Stimulated activated CD4-positive, alpha-beta T cell treated with anti-CD3 and anti-CD28 coated beads, Interleukin-12 subunit alpha, Interleukin-12 subunit beta, amount 100 ng/mL, for 4 hours (primary cell): ENCODE measurements around the gene SRMS.
A peak's percentile ranks its signal among the peaks of the same experiment; 100 is the strongest.

Experiments used
- DNase-seq: peaks from one replicate; pipeline ENCODE4 v3.0.0-alpha.2; 2020

SRMS gene

GRCh38 chr20:63551068-63551467 is 3.5 kb upstream of the SRMS start:
- no peak for DNase-seq

DNA sequence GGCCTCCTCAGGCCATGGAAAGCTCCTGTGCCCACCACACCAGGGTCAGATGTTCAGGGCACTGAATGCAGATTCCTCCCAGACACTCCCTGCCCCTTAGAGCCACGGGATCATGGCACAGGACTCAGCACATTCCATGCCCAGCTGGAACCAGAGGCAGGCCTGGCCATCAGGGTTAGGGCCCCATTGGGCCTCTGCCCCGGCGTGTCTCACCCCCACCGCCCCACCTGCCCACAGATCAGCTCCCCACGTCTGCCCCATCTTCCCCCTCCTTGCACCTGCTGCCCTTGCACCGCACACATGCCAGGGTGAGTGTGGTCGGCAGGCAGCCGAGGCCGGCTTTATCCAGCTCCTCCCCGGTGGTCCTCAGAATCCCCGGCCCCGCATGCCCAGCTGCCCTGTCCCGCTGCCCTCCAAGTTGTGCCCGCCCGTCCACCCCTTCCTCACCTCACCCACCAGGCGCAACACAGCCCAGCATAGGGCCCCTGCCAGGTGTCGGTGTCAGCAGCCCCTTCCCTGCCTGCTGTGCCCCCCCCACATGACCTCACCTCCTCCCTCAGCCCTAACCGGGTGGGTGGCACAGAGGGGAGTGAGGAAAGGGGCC is 2.2 kb upstream of the SRMS start:
- DNase-seq, result no peak

- DNase-seq, result no peak
Measured at GRCh38 chr20:63549019-63549418, 1.5 kb upstream of the SRMS start.

- DNase-seq, result no peak
Measured at GRCh38 chr20:63548542-63548941, 993 bp upstream of the SRMS start.

DNA sequence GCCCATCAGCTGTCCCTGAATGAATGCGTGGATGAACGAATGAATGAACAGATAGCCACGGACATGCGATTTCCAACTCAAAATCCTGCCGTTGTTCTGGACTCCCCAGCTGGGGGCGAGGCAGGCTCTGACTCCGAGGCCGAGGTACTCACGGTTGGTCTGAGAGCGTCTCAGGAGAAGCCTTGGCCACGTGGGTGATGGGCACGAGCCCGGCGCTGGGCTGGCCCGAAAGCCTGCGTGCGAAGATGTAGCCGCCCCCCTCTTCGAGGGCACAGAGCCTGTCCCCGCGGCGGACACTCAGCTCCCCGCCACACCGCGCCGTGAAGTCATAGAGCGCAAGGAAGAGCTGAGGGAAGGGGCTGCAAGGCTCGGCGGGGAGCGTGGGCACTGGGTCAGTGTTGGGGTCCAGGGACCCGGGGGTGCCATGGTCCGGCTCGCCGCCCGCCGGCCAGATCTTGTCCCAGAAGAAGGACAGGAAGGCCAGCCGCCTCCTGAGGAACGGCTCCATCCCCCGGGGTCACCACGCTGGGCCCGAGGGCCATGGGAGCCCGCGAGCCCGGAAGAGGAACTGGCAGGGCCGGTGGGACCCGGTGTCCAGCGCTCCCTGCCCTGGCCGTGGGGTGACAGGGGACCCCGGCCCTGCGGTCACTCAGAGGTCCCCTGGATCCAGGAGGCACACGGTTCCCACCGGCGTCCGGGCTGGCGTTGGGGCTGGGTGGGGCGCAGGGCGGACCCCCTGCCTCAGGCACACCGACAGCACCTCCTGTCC is 409 bp downstream of the SRMS start:
- DNase-seq, result no peak

DNA sequence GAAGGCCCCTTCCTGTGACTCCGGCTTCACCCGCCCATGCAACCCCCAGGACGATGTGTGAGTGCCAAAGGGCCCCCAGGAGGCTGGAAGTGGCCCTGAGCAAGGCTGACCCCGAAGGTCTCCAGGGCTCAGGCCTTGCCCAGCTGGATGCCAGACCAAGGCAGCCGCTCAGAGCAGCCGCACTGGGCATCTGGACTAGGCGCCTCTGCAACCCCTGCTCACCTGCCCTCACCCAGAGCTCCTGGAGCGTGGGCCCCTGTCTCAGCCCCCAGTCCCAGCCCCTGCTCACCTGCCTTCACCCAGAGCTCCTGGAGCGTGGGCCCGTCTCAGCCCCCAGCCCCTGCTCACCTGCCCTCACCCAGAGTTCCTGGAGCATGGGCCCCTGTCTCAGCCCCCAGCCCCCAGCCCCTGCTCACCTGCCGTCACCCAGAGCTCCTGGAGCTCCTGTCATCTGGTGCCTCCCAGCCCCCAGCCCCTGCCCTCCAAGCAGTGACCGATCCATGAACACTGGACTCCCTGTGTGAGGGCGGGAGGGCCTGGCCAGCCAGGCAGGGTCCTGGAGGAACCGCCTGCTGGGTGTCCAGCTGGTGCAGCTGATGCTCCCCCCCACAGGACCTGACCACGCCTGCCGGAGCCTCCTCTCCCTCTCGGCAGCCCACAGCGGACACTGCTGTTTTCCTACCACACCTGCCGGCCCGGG is 1.1 kb downstream of the SRMS start:
- no peak for DNase-seq

DNA sequence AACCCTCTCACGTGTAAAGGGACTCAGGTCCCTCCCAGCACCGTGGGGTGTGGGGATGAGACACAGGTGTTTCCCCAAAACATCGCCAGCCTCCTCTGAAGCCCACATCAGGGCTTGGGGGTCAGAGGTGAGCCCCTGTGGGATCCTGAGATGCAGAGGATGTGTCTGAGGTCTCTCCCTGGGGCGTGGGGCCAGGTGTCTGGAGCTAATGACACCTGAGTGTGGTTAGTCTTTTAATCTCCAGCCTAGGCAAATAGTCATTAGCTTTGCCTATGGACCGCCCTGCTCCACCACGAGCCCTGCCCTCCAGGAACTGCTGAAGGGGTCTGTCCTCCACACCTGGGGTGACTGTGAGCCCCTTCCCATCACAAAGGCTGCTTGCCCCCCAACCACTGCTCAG is 1.7 kb downstream of the SRMS start:
- DNase-seq, result no peak

GRCh38 chr20:63544958-63545516 is 2.5 kb downstream of the SRMS start:
- DNase-seq, result no peak

- DNase-seq, result no peak
Measured at GRCh38 chr20:63544241-63544957, 3.1 kb downstream of the SRMS start.

DNA sequence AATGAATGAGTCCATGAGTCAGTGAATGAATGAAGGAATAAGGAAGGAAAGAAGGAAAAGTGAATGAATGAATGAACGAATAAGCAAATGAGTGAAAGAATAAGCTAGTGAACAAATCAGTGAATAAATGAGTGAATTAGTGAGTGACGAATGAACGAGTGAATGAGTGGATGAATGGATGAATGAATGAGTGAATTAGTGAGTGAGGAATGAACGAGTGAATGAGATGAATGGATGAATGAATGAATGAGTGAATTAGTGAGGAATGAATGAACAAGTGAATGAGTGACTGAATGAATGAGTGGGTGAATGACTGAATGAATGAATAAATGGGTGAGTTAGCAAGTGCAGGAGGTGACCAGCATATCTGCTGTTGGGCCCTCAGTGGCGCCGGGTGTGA is 3.8 kb downstream of the SRMS start:
- no peak for DNase-seq

- no peak for DNase-seq
Measured at GRCh38 chr20:63543131-63543530, 4.4 kb downstream of the SRMS start.

DNA sequence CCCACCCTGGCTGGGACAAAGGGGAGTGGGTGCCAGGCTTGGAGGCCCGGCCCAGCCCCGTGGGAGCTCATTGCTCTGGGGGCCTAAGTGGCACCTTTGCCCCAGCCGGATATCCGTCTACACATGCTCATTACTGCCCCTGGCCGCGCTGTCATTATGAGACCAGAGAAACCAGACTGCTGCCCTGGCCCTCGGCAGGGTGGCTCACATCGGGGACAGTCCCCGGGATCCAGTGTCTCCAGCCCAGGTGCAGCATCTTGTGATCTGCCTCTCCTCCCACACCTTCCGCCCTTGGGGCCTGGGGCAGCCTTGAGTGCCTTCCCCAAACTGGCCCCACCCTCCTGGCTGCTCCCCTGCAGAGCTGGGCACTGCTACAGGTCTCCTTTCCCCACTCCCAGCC is 4.9 kb downstream of the SRMS start:
- no peak for DNase-seq

DNA sequence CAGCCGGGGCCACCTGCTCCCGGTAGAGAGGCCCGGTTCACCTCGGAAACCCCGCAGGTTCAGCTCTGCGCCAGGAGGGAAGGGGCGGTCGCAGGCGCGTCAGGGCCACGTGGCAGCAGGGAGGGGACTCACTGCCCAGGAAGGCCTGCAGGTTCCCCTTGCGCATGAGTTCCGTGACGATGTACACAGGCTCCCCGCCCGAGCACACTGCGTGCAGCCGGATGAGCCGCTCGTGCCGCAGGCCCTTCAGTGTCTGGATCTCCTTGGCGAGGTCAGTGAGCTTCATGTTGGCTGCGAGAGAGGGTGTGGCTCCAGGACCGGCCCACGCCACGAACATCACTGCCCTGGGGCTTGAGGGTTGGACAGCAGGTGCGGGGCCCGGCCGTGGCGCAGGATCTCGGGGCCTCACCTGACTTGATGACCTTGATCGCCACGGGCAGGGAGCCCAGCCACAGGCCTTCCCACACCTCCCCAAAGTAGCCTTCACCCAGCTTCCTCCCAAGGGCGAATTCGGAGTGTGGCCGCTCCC is 5.5 kb downstream of the SRMS start:
- DNase-seq, result no peak

- no peak for DNase-seq
Measured at GRCh38 chr20:63541371-63541770, 6.2 kb downstream of the SRMS start.

- DNase-seq, result no peak
Measured at GRCh38 chr20:63540417-63541186, 6.9 kb downstream of the SRMS start.

DNA sequence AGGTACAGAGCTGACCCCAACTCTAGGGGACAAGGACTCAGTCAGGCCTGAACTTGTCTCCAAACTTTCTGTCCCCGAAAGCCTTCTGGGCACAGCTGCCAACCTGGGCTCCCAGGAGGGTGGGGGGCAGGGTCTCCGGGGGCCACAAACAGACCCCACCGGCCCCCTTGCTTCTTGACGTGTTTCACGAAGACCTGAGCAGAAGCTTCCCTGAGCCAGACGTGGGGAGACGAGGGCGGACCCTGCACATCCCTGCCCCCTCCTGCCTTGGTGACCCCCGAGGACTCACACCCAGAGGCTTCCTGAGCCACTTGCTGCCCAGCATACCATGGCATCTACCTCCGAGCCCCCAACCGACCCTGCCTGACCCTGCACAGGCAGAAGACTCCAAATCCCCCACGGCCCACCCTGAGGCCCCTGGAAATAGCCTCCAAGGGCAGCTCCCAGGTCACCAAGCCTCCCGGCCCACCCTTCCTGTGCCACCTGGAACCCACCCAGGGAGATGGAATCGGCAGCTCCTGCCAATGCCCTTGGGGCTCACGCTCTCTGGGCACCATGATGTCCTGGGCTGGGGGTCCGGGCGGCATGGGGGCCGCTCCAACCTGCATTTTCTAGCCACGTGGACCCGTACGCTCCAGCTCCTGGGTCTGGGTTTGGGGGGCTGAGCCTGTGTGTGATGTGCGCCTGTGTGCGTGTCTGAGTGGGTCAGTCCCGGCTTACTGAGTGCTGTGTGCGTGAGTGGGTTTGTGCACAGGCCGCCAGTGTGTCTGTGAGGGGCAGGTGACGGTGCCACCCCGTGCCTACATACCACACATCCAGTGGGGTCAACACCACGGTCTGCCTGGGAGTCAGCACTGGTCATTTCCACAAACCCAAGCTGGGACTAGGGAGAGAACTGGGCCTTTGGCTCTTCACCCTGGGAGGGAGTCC is 7.8 kb downstream of the SRMS start:
- DNase-seq, result no peak

- no peak for DNase-seq
Measured at GRCh38 chr20:63539092-63539430, 8.5 kb downstream of the SRMS start.

- no peak for DNase-seq
Measured at GRCh38 chr20:63538204-63539091, 9.1 kb downstream of the SRMS start.

DNA sequence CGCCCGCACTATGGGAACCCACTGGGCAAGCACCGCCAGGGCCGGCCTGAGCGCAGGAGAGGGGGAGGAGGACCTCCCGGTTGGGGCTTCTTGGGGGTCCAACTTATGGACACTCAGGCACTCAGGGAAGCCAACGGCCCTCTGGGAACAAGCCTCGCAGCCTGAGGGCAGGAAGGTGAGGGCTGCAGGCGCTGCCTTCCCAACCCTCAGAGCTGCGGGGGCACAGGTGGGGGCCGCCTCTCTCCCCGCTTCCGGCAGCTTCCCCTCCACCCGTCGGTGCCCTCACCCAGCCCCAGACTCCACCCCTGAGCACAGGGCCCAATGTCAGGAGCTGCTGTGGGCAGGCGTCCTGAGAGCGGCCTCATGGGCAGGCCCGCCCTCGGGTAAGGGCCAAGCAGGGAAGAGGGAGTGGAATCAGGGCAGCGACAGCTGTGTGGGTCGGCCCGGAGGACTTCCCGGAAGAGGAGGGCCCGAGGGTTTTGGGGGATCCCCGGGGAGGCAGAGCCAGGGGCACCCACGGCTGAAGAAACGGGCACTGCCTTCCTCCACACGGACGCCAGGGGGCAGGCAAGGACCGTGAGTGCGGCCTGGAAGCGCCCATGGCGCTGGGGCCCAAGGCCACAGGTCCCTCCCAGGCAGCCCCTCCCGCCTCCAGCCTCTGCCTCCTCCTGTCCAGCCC is 9.9 kb downstream of the SRMS start:
- peak; percentile 92 for DNase-seq
